NCI-H524 treated with DMSO at 0.1 percent for 48 hours (cell line): Measurements from ENCODE around the gene MBD3L1.

Experiments used
- DNase-seq: peaks from one replicate; lab custom pipeline; 2025; lab: John Stamatoyannopoulos, UW

The MBD3L1 gene

DNA sequence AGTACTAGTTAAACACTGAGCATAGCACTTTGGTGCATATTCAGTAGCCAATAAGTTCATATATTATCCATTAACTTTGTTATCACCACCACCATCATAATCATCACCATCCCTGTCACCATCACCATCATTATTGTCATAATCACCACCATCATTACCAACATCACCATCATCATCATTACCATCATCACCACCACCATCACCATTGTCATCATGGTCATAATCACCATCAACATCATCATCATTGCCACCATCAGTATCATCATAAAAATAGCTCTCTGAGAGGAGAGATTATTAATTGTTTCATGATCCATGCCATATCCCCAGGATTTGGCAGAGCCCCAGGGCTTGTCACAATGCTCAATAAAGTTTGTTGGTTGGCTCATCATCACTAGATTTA, 49.3 kb downstream of the MBD3L1 start:
- DNase-seq: no peak

GRCh38 chr19:8884416-8884815, 52.2 kb downstream of the MBD3L1 start:
- DNase-seq: no peak

DNA sequence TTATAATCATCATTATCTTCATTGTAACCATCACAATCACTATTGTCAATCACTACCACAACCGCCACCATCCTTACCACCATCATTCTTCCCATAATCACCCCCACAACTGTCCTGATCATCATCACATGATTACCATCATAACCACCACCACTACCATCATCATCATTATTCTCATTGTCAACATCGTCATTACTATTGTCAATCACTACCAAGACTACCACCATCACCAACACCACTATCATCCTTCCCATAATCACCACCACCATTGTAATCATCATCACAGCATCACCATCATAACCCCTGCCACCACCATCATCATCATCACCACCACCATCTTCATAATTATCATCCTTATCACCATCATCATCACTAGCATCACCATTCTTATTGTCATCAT, 55.2 kb downstream of the MBD3L1 start:
- no peak for DNase-seq

DNA sequence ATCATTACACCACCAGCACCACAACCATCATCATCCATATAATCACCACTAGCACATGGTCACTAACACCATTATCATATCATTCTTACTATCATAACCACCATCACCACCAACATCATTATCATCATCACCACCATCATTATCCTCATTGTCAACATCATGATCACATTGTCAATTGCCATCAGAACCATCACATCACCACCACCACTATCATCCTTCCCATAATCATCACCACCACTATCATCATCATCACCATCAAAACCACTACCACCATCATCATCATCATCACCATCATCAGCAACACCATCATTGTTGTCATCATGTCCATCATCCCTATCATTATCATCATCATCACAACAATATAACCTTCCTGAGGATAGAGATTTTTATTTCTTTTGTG, 58.1 kb downstream of the MBD3L1 start:
- no peak for DNase-seq
